ENCODE data around the gene KRT28.
"Not testable (repeated sequence)": the region's sequence is repeated elsewhere in the genome, so short reads cannot be mapped to it uniquely, and the experiment has no call there.

KRT28 gene

DNA sequence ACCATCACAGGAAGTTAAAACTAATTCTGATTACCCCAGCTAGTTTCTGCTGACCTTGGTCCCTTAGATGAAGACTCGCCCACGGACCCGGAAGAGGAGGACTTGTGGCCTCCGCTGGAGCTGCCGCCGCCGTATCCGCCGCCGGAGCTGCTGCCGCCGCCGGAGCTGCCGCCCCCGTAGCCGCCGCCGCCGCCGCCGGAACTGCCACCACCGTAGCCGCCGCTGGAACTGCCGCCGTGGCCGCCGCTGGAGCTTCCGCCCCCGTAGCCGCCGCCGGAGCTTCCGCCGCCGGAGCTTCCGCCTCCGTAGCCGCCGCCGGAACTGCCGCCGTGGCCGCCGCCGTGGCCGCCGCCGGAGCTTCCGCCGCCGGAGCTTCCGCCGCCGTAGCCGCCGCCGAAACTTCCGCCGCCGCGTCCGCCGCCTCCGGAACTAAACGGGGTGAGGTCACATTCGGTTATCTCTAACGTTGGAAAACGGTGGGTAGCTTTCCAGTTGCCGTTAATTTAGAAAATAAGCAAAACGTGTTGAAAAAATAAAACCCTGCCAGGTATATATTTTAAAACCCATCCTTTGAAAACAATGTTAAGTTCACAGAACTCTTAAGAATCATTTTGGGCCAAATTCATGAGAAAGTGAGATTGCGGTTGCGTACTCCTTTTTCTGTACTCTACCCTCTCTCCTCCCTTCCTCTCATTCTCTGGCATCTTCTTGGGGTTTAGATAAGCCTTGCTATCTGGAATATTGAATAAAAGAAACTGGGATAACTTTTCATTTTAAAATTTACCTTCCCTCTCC lies 19.2 kb upstream of the KRT28 start:
- DNase-seq (ENCODE audit: low read depth): peak; percentile 74

DNA sequence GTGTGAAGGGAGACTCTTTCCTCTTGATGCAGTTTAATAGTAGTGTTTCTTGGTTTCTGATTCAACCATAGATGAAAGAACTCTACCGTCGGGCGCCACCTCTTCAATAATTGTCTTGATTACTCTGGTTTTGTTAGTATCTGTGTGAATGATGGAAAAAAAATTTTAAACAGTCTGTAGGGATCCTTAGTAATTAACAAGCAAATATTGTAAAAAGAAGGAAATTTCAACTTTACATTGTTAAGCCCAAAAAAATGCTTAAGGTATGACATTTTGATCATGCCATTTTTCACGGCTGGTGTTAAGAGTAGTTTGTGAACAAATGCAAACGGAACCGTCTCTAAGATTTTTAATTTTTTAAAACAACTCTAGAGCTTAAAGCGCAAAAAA lies 18.6 kb upstream of the KRT28 start:
- DNase-seq (ENCODE audit: low read depth): no peak

DNA sequence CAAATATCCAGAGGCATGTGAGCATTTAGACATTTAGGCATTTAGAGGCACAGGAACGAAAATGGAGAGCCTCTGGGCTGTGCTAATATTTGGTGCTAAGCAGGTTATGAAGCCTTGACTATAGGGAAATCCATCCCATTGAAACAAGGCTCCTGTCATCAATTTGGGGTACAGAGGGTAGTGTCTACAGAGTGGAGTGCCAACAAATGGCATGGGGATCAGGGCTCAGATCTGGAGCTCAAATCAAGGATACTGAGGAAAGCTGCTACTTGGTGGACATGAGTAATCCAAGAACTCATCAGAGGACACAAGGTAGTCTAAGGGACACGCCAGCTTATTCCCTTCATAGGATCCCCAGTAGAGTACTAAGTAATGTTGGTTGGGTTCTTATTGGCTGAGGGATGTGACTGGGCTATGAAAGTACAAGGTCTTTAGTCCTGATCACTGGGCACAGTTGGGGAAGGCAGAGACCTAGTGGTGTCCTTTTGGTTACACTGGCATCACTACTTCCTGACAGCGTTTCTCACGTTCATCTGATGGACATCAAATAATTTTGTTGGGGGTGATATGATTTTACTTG lies 17.4 kb upstream of the KRT28 start:
- no peak for DNase-seq (ENCODE audit: low read depth)

DNA sequence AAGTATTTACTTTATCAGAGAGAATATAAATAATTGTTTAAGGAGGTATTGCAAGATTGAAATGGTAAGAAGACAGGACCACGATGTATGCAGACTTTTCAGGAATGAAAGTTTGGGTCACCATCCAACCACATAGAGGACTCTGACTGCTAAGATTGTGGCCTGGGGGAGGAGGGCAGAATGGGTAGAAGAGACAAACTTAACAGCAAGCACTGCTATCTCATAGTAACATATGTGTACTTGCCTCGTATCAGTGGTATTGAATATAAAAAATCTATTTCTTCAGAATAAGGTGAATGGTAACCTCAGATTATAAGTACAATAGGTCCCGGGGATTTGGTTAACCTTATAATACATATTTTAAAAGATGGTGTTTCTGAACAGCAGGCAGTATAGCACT lies 16.8 kb upstream of the KRT28 start:
- no peak for DNase-seq (ENCODE audit: low read depth)

DNA sequence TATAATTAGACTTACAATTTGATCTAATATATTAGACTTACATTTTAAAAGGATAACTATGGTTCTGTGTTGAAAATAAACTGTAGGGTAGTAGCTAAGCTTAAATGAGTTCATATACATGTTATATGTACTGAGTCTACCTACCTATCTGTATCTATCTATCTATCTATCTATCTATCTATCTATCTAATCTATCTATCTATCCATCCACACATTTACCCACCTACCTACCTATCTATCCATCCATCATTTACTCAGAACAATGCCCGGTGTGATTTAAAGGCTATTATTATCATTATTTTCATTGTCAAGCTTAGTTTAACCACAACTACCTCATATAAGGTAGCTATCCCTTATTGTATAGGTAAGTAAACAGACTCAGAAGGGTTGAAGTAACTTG lies 15.6 kb upstream of the KRT28 start:
- no peak for DNase-seq (ENCODE audit: low read depth)

DNA sequence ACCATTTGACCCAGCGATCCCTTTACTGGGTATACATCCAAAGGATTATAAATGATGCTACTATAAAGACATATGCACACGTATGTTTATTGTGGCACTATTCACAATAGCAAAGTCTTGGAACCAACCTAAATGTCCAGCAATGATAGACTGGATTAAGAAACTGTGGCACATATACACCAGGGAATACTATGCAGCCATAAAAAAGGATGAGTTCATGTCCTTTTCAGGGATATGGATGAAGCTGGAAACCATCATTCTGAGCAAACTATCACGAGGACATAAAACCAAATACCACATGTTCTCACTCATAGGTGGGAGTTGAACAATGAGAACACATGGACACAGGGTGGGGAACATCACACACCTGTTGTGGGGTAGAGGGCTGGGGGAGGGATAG lies 14.9 kb upstream of the KRT28 start:
- DNase-seq (ENCODE audit: low read depth): not testable (repeated sequence)

DNA sequence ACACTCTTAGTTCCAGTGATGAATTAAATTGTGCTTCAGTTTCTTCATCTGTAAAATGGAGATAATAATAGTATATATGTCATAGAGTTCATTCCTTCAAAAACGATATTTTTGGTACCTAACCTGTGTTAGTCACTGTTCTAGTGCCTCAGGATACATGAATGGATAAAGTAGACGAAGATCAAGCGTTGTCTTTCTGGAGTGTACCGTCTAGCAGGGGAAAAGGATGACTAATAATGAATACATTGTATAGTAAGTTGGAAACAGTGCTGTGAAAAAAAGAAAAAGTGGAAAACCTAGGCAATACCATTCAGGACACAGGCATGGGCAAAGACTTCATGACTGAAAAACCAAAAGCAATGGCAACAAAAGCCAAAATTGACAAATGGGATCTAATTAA lies 14.0 kb upstream of the KRT28 start:
- no peak for DNase-seq (ENCODE audit: low read depth)

DNA sequence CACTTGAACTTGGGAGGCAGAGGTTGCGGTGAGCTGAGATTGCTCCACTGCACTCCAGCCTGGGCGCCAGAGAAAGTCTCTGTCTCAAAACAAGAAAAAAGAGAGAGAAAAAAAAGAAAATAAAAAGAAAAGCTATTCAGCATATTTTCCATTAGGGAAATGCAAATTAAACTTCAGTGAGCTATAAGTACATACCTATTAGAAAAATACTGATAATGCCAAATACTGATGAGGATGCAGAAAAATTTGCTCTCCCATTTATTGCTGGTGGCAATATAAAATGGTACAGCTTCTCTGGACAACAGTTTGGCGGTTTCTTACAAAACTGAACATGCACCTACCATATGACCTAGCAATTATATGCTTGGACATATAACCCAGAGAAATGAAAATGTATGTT lies 12.9 kb upstream of the KRT28 start:
- no peak for DNase-seq (ENCODE audit: low read depth)

DNA sequence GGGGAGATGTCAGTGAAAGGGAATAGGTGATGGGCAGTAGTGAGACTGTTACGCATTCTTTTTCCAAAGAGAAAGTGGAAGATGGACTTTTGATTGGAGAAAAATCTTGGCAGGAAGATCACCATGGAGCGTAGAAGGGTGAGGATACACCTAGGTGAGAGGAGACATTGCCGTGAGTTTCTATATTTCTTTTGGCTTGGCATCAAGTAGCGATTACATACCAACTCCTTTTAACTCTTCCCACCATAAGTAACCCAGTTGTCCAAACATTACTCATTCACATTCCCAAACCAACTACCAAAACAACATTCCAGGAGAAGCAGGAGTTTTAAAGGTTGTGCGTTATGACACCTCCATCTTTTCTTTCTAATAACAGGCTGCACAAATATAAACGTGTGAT lies 10.7 kb upstream of the KRT28 start:
- DNase-seq (ENCODE audit: low read depth): no peak

DNA sequence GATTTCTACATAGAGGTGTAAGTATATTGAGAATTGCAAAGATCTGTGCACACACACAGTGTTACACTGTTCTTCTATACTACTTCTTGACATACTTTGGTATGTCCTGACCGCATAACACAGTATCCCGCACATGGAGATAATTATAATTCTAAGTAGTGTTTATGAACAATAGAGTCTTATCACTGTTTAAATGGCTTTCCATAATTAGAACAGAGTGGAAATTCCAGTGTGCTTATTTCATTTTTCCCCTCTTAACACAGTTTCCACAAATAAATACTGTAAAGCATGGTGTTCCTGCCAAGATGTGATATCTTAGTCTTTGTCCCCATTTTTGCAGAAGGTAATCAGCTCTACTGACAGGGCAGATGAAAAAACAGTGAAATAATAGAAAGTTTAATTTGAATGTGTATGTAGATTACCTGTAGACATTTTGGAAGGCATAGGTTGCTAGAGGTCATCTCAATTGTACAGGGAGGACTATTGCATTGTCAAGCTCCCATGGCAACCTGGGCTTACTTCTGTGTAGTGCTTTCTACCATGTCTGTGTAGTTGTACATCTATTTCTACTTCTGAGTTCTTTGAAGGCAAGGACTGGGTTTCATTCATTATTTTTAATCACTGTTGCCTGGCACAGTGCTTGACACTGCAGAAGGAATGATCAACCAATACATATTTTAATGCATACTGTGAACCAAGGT lies 10.1 kb upstream of the KRT28 start:
- DNase-seq (ENCODE audit: low read depth): no peak

DNA sequence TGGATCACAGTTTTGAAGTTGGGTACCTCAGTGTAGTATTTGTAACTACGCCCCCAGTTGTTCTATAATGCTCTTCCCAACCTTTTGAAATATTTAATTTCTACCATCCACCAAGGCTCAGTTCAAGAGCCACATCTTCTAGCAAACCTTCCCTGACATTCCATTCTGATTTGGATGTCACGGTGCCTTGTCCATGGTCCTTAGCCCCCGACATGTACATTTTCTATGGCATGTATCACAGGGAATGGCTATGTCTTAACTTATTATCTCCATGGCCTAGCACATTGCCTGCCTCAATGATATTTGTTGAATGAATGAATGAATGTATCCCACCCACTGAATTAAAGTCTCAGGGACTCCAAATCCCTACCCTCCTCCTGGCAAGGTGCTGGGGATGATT lies 6.4 kb upstream of the KRT28 start:
- DNase-seq (ENCODE audit: low read depth): no peak

DNA sequence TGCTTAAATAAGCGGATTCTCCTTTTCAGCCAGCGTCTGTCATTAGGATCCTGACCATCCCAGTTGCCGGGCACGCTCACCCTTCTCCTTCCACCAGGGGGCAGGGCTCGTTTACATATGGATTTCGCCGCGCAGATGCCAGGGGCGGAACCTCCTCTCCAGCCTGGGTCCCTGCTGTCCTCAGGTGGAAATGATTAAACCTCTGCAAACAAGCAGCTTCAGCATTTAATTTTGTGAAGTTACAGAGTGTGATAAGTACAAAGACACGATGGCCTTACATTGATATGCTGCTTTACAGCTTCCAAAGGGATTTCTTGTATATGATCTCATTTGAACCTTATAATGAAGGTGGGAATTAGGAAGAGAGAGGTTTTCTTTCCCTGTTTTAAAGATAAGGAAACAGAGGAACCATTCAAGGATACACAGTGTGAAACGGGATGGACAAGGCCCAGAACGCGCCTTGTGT lies 3.9 kb upstream of the KRT28 start:
- peak; percentile 57 for DNase-seq (ENCODE audit: low read depth)

DNA sequence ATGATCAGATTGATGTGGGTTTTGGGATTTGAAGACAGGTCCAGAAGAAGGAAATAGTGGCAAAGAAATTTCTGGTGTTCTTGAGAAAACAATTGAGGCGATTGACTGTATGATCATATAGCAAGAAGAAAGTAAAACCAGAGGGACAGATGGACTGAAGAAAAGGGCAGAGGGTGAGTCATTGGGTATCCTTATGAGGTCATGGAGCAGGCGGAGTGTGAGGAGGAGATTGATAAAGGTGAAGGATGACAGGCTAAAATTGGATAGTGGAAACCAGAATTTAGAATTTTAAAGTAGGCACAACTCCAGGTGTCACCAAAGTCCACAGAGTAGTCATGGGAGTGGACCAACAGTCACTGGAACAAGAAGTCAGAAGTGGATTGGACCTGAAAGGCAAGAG lies 1.4 kb upstream of the KRT28 start:
- DNase-seq (ENCODE audit: low read depth): no peak

DNA sequence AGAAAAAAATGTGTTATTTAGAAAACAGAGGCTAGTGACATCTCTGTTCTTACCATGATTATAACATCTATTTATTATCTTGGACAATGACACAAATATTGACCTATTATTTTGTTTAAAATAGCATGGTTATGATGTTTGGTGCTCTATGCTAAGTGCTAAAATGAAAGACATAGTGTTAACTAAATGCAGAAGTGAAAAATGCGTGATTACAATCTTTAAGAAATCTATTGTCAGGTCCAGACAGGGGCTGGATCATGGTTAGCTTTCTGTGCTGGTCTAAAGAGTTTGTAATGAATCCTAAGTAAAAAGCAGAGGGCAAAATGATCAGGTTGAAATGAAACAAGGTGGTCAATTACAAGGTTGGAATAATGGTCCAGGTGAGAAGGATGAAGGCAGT lies 622 bp upstream of the KRT28 start:
- DNase-seq (ENCODE audit: low read depth): no peak

DNA sequence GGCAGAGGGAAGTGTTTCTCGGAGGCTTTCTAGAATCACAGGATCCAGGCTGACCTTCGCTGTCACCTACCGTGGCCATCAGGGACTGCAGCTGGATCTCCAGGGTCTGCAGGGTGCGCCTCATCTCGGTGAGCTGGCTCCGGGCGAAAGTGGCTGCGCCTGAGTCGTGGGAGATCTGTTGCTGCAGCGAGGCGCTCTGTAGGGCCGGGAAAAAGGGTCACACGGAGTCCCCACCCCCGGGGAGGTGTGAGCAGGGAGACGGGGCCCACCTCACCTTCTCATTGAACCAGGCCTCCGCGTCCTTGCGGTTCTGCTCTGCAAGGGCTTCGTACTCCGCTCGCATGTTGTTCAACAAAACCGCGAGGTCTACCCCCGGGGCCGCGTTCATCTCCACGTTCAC lies 2.9 kb downstream of the KRT28 start:
- no peak for DNase-seq (ENCODE audit: low read depth)

DNA sequence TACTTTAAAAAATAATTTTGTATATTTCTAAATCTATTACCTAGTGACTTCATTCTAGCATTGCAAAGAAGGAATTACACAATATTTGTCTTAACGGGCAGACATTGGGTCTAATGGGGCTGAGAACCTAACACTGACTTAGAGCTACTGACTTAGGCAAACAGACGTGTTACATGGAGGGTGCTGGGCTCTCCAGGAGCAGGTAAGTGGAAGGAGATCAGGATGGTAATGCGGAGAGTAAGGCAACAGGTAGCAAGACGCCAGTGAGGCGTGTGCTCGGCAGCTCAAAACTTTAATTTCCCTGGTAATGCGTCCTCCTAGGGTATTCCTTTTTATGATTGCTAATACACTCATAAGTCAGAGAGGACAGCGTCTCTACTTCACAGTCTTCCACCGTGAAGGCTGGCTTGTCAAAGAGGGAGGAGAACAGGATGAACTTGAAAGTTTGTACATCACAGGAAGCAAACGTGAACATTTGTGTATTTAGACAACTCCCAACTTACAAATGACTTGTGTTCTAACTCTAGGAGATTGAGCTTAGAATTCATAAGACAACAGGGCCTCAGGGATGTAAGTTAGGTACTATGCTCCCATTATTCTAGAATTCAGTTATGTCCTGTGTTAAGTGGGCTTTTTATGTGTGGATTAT lies 4.6 kb downstream of the KRT28 start:
- no peak for DNase-seq (ENCODE audit: low read depth)

DNA sequence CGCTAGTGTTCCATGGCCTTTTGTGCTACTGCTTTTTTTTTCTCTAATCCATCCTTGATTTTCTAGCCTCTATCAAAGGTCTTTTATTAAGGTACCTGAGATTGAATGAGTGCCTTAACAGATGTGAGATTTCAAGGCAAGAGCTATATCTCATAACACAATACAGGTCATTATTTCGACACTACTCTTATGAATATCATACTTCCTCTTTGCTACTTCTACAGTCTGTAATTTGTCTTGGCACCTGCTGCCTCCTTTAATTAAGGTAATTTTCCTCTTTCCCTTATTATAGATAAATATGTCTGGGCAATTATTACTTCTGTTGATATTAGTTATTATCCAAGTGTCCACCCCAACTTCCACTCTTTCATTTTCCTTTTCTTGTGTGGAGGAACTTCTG lies 5.3 kb downstream of the KRT28 start:
- DNase-seq (ENCODE audit: low read depth): no peak

DNA sequence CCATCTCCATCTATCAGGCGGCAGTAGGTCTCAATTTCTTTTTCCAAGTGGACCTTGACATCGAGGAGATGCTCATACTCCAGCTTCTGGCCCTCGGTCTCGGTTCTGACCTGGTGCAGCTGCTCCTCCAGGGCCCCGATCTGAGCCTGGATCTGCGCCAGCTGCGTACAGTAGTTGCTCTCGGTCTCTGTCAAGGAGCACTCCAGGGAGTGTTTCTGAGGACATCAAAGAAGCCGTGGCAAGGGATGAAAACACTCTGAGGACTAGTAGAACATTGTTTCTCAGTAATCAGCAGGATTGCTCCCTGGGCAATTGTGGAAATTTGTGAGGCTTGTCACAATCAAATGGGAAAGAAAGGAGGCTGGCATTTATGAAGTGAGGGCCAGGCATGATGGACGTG lies 5.9 kb downstream of the KRT28 start:
- DNase-seq (ENCODE audit: low read depth): no peak

DNA sequence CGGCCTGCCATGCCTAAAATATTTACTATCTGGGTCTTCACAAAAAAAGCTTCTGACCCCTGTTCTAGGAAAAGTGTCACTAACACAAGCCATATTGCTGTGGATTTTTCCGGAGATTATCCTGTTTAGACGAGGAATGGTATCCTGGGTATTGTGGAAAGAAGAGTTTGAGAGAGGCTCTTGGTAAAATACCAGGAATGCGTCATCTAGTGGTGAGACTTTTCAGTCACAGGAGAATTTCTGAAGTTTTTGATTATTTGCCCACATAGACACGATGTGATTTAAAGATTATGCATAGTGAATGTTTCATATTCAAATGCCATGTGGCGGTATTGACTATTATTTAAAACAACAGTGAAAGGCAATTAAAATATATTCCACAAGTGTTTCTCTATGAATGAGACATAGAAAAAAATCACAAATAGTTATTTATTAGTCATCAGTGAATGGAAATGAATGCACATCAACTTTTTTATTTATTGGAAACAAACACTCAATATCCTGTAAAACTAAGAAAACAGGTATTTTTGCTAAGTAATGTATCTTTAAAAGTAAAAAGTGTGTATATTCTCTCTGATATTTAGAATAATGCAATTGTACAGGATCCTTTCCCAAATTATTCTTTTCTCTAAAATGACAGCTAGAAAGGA lies 7.8 kb downstream of the KRT28 start:
- DNase-seq (ENCODE audit: low read depth): no peak

DNA sequence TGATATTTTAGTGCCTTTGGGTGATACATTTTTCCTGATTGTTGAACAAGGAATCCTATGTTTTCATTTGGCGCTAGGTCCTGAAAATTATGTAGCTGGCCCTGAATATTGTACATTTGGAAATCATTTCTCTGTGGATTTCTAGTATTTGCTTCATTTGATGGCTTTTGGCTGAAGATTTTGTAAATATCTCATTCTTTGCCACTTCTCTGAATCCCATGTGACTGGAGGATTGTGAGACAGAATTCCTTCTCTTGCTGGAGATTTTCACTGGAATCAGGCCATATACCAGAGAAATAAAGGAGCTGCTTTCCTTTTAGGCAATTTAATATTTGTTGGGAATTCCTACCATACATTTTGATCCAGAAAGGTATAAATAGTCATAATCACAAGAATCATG lies 8.6 kb downstream of the KRT28 start:
- no peak for DNase-seq (ENCODE audit: low read depth)

DNA sequence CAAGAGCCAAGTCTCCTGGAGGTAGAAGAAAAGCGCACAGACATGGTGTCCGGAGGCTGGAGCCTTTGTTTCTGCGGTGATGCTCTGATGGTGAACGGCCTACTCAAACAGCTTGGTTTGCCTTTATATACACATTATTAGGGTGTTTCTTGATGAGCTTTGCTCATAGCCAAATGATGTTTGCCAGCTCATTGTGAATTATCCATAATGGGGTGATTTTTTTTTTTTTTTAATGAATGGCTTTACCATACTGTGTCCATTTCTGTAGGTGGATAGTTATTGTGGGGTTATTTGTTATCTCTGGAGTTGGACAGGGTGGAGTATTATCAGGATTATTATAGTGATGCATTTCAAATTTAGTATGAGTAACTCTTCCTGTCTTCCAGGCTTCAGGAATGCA lies 17.3 kb downstream of the KRT28 start, which contains the start of gene KRT27:
Gene KRT27, minus strand, starts transcription at position 101 of the 400 bp plus-strand sequence. Its CDS starts 57 bp downstream, at position 44.
- DNase-seq (ENCODE audit: low read depth): no peak

Measured in stimulated activated CD8-positive, alpha-beta memory T cell treated with anti-CD3 and anti-CD28 coated beads, Interleukin-4, amount 100 ng/mL, for 24 hours (primary cell).